Measurements from ENCODE around the gene EFNA1.
A peak's percentile ranks its signal among the peaks of the same experiment; 100 is the strongest.

EFNA1 gene

GRCh38 chr1:155080312-155081228, 47.1 kb upstream of the EFNA1 start (continued):
- TF ChIP-seq TSHZ1 (tag by site-specific recombination; IDR thresholded peaks at IDR 0.05; ENCODE audit: borderline replicate concordance): 0 out of 2 replicates have a peak, but pooled peaks have one; percentile 30
- TF ChIP-seq ZNF707 (tag by site-specific recombination; IDR thresholded peaks at IDR 0.05): no peak
- peak; percentile 12; the same call in 1 of the 2 replicates for TF ChIP-seq KLF7 (tag by site-specific recombination; IDR thresholded peaks at IDR 0.05; ENCODE audit: borderline replicate concordance)
- no peak for TF ChIP-seq ZNF518A (tag by site-specific recombination; conservative IDR thresholded peaks at IDR 0.05; ENCODE audit: low read depth)
- no peak for TF ChIP-seq MZF1 (tag by site-specific recombination; IDR thresholded peaks at IDR 0.05; ENCODE audit: borderline replicate concordance)
- peak; percentile 59; the same call in 1 of the 2 replicates for TF ChIP-seq IKZF3 (tag by site-specific recombination; IDR thresholded peaks at IDR 0.05)
- no peak for TF ChIP-seq SALL2 (tag by site-specific recombination; IDR thresholded peaks at IDR 0.05; ENCODE audit: borderline replicate concordance)
- TF ChIP-seq ZNF639 (tag by site-specific recombination; IDR thresholded peaks at IDR 0.05): no peak
- TF ChIP-seq ZIC2 (tag by site-specific recombination; IDR thresholded peaks at IDR 0.05): peak; percentile 38; the same call in 1 of the 2 replicates
- TF ChIP-seq ZNF473 (tag by site-specific recombination; IDR thresholded peaks at IDR 0.05): no peak
- TF ChIP-seq BCL11A (tag by site-specific recombination; IDR thresholded peaks at IDR 0.05; ENCODE audit: low read depth): no peak
- no peak for TF ChIP-seq ZFP37 (tag by site-specific recombination; IDR thresholded peaks at IDR 0.05)
- TF ChIP-seq ZNF37A (tag by site-specific recombination; IDR thresholded peaks at IDR 0.05): 0 out of 2 replicates have a peak, but pooled peaks have one; percentile 14
- TF ChIP-seq ZNF350 (tag by site-specific recombination; IDR thresholded peaks at IDR 0.05): no peak
- peak; percentile 78 for TF ChIP-seq KLF8 (tag by site-specific recombination; IDR thresholded peaks at IDR 0.05)
- peak; percentile 60 for TF ChIP-seq ZXDB (tag by site-specific recombination; IDR thresholded peaks at IDR 0.05)
- TF ChIP-seq GLIS1 (tag by site-specific recombination; IDR thresholded peaks at IDR 0.05): peak; percentile 78
- TF ChIP-seq ZNF132 (tag by site-specific recombination; IDR thresholded peaks at IDR 0.05; ENCODE audit: borderline replicate concordance): no peak
- 0 out of 2 replicates have a peak, but pooled peaks have one; percentile 60 for TF ChIP-seq ZNF501 (tag by site-specific recombination; IDR thresholded peaks at IDR 0.05)
- peak; percentile 82 for TF ChIP-seq ZNF398 (tag by site-specific recombination; IDR thresholded peaks at IDR 0.05)
- TF ChIP-seq, protein P1, sequence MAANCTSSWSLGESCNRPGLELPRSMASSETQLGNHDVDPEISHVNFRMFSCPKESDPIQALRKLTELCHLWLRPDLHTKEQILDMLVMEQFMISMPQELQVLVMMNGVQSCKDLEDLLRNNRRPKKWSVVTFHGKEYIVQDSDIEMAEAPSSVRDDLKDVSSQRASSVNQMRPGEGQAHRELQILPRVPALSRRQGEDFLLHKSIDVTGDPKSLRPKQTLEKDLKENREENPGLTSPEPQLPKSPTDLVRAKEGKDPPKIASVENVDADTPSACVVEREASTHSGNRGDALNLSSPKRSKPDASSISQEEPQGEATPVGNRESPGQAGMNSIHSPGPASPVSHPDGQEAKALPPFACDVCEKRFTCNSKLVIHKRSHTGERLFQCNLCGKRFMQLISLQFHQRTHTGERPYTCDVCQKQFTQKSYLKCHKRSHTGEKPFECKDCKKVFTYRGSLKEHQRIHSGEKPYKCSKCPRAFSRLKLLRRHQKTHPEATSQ (tag by site-specific recombination; IDR thresholded peaks at IDR 0.05): peak; percentile 13; the same call in 1 of the 2 replicates
- TF ChIP-seq ZNF24 (tag by site-specific recombination; IDR thresholded peaks at IDR 0.05): 0 out of 2 replicates have a peak, but pooled peaks have one; percentile 51
- peak; percentile 89 for TF ChIP-seq SP3 (tag by site-specific recombination; IDR thresholded peaks at IDR 0.05)
- peak; percentile 99 for TF ChIP-seq ZBTB7A (tag by site-specific recombination; IDR thresholded peaks at IDR 0.05; ENCODE audit: low read depth)
- no peak for TF ChIP-seq ZNF114 (tag by site-specific recombination; IDR thresholded peaks at IDR 0.05)

Measured in HEK293 (cell line).